HG02642 (cell line): ENCODE results near the gene PNPLA7.

Experiments
- ATAC-seq: cut with Tn5 transposase; IDR thresholded peaks from one replicate; pipeline ENCODE4 v1.9.1; 2021; ENCODE audit warnings: mild to moderate bottlenecking; ENCODE audit not compliant: unreplicated experiment, poor library complexity

The PNPLA7 gene

DNA sequence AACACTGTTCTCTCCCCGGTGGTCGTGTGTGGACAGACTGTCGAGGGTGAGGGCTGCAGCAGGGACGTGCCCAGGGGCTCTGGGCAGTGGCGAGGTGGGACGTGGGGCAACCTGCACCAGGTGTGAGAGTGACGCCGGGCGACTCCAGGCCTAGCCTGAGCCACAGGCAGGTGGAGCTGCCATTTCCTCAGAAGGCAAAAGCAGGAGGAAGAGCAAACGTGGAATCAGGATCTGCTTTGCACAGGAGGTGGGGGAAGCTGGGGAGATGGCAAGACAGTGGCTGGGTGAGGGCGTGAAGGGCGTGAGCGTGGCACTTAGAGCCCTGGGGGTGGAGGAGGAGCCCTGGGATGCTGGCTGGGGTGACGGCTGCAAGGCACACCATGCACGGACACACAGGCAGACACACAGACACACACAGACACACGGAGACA, 51.5 kb downstream of the PNPLA7 start:
- ATAC-seq = no peak

DNA sequence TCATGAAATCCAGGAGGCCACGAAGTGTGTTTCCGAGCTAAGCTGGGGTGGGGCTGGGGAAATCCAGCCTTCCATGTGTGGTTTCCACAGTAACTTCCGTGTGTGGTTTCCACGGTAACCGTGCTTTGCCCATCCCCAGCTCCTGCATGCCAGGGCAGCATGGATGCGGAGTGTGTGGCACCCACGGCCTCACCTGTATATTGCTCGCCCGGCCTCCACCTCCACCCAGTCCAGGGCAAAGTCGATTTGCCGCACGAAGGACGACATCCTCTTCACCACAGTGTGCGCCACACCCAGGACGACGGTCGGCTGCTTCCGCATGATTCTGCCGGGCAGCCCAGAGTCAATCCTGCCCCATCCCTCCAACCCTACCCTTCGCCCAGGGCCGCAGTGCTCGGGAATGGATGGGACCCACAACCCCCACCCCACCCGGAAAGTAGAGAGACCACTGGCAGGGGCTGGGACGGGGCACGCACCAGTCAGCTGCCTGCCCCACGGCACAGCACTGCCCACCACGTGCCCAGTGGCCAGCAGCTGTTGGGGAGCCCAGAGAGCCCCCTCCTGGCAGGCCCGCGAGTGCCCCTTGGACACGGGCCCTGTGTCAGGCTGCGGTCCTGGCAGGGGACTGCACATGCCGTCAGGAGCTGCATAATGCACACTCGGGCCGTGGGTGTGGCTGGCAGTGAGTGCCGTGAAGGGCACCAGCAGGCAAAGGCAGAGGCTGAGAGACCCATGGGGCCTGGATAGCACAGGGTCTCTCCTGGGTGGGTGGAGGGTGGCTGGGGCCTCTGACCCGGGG, 52.1 kb downstream of the PNPLA7 start:
- ATAC-seq = no peak

DNA sequence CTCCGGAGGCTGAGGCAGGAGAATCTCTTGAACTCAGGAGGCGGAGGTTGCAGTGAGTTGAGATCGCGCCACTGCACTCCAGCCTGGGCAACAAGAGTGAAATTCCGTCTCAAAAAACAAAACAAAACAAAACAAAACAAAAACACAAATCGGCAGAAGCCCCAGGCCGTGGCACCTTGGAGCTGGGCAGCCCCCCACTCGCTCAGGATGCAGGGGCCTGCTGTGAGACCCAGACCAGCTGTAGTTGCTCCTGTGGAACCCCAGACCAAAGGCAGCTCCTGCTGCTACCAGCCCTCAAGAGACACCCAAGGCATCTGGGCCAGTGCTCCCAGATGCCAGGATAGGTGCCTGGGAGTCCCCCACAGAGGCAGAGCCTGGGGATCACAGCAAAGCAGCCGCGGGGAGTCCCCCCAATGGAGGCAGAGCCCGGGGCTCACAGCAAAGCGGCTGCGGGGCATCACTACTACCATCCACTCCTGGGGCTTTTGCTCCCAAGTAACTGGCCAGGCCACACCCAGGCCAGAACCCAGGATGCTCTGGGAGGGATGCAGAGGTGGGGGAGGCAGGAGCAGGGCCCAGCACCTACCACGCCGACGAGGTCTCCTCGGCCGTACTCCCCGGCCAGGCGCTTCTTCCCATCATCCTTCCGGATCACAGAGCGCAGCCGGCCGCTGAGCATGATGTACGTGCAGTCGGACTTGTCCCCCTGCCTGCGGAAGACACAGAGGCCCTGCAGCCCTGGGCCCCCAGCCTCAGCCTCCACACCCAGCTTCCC, 53.4 kb downstream of the PNPLA7 start:
- no peak for ATAC-seq

DNA sequence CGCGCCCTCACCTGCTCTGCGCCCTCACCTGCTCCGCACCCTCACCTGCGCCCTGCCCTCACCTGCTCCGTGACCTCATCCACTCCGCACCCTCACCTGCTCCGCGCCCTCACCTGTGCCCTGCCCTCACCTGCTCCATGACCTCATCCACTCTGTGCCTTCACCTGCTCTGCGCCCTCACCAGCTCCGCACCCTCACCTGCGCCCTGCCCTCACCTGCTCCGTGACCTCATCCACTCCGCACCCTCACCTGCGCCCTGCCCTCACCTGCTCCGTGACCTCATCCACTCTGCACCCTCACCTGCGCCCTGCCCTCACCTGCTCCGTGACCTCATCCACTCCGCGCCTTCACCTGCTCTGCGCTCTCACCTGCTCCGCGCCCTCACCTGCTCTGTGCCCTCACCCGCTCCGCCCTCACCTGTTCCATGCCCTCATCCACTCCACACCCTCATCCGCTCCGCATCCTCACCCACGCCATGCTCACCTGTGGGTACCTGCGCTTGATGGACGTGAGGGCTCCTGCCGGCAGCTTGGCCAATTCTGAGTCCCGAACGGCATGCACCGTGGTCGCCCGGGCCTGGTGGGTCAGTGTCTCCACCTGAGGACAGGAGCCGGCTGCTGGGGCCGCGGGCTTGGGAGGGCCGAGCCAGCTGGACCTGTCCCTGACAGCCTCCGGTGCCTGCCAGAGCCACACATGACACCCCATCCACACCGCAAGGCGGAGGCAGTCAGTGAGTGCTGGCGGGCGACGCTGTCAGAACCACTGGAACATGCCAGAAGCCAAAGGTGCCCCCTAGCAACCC, 55.5 kb downstream of the PNPLA7 start:
- no peak for ATAC-seq

DNA sequence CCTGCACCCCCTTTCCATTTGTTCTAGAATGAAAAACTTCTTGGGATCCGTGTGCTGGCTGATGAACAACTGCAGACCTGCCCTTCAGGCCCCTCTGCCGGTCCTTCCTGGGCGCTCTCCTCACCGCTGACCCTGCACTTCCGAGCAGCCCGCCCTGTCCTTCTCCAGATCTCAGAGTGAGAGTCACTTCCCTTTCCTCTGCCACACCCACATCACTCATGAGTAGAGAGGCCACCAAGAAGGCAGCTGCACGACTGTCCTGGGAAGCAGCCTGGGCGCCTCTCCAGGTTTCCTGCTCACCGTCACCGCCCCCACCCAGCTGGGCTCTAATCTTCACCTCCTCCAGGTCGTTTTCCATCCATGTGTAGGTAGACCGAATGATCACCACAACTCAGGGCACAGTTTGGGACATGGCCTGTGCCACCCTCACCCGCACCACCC, 56.1 kb downstream of the PNPLA7 start:
- no peak for ATAC-seq

DNA sequence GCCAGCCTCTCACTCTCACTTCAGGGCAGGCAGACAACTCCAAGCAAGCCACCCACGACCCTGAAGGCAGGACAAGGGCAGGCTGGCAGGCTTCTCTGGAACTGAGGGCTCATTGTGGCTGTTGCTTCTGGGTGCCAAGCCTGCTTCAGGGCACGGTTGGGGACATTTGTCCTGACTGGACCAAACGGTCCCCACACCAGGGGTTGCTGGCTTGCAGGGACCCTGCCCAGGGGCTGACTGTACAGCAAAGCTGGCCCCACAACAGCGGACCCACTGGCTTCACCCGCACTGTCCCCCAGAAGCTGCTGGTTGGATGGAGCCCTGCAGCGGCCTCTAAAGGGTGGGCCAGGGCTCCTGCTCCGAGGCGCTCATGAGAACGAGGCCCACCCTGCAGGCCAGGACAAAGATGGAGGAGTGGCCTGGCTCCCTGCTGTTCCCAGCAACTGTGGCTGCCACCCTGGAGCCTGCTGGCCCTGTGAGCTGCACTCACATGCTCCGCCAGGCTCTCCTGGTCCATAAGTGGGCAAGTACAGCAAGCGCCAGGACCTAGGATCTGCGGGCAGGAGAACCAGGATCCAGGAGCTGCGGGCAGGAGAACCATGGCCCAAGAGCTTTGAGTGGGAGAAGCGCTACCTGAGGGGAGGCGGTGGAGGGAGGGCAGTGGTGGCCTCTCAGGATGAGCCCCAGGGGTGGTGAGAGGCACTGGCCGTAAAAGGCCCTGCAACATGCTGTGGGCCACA, 56.7 kb downstream of the PNPLA7 start:
- no peak for ATAC-seq

DNA sequence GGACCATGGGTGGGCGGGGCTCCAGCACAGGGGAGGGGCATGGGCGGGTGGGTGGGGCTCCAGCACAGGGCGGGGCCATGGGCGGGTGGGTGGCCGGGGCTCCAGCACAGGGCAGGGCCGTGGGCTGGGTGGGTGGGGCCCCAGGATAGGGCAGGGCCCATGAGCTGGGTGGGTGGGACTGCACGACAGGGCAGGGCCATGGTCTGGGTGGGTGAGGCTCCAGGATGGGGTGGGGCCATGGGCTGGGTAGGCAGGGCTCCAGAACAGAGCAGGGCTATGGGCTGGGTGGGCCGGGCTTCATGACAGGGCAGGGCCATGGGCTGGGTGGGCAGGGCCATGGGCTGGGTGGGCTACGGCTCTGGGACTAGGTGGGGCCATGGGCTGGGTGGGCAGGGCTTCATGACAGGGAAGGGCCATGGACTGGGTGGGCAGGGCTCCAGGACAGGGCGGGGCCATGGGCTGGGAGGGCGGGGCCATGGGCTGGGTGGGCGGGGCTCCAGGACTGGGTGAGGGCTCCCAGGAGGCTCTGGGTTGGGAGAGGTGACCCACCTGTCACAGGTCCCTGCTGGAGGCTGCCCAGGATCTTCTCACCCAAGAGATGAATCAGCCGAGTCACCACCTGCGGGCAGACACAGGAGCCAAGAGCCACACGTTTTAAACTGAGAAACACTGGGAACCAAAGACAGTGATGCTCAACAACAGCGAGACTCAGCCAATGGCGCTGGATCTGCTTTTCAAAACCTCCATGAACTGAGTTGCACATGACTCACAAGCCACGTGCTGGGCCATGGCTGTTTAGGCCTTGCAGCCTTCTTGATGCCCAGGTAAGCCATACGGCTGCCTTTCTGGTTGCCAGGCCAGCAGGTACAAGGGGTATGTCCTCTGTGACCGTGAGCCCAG, 57.5 kb downstream of the PNPLA7 start:
- no peak for ATAC-seq

DNA sequence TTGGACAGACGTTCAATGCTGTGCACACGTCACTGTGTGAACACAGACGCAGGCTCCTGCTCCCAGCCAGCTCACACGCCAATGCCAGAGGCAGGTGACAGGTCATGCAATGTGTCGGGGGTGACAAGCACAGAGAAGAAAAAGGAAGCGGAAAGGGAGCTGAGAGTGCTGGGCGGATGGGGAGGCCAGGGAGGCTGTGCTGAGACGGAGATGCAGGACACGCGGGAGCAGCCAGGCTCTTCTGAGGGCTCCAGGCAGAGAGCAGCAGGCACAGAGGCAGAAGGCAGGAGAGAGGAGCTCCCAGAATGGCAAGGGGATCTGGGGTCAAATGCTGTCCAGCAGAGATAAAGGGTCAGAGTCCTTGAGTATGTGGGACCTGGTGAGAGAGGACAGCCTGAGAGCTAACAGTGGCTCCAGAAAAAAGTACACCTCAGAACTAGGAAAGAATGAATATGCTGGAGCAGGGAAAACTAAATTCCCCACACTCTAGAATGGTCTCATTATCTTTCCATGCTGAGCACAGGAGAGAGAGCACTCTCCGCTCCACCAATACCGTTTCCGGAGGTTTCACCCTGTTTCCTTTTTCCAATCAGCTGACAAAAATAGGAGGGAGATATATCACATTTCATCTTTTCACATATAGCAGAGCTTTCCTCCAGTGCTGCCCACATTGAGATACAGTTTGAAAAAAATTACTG, 58.3 kb downstream of the PNPLA7 start:
- ATAC-seq = no peak

DNA sequence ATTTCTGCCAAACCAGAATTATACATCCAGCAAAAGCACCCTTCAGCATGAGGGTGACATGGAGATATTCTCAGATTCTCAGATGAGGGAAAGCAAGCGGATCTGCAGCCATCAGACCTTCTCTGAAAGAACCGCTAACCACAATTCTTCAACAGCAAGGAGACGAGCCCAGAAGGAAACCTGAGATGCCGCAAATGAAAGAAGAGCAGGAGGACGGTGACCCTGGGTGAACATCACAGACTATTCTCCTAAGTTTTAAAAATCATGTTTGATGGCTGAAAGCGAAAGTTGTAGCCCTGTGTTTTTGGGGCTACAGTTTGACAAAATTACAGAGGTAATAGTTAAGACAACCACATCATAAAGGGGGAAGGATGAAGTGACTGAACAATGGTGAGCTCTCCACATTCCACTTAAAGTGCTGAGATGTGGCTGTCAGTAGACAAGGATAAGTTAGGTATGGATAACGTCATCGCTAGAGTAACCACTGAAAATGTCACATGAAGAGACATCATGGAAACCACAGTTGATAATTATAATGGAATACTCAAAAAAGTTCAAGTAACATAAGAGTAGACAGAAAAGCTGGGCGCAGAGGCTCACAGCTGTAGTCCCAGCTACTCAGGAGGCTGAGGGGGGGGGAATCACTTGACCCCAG, 59.5 kb downstream of the PNPLA7 start:
- ATAC-seq = no peak

DNA sequence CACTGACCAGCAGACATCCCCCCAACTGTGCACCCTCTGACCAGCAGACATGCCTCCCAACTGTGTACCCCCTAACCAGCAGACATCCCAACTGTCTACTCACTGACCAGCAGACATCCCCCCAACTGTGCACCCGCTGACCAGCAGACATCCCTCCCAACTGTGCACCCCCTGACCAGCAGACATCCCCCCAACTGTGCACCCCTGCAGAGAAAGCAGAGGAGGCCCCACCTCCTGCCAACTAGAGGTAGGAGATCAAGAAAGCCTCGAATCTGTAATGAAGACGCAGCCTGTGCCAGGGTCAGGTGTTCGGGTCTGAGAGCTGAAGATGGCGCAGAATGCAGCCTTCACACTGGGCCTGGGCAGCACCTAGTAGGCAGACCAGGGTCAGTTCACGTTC, 61.3 kb downstream of the PNPLA7 start:
- ATAC-seq = no peak

DNA sequence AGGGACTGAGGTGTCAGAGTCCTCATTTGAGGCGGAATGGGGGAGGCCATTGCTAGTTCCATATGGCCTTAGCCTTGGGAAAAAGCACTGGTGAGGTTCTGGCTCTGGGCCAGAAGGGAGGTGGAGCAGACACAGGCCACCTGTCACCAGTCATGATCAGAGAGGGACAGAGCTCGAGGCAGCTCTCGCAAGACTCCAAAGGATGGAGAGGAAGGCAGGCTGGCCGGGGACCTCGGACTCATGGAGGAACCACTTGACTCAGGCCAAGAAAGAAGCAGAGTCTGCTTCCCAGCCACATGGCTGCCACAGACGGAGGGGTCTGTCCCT, 61.9 kb downstream of the PNPLA7 start:
- ATAC-seq = no peak

DNA sequence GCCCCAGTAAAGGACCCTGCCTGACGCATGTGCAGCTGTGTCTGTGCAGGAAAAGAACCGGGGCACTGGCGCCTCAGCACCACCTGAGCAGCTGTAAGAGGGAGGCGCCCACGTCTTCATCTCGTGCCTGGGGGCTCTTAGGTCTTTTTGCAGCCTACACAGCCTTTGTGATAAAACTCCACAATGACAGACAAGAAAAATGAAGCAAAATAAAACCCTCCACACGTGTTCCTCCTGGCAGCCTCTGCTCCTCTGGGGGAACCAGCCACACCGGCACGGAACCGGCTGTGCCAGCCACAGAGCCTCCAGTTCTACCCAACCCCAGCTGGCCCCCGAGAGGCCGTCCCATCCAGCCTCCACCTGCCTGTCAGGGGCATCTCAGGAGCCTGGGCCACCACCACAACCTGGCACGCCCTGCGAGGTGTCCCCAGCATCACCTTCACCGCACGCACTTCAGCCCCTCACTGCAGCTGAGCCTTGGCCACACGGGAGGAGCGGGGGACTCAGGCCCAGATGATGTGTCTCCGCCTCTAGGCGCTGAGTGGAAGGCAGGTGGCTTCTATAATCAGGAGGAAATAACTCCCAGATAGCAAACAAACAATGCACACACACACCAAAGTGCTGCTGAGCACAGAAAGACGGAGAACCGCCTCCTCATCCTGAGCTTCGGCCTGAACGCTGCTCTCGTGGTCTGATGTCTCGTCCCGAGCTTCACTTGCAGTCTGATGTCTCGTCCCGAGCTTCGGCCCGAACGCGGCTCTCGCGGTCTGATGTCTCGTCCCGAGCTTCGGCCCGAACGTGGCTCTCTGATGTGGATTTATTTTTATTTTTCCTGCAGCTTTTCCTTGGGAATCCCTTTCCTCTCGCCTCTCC, 62.5 kb downstream of the PNPLA7 start:
- ATAC-seq = no peak

DNA sequence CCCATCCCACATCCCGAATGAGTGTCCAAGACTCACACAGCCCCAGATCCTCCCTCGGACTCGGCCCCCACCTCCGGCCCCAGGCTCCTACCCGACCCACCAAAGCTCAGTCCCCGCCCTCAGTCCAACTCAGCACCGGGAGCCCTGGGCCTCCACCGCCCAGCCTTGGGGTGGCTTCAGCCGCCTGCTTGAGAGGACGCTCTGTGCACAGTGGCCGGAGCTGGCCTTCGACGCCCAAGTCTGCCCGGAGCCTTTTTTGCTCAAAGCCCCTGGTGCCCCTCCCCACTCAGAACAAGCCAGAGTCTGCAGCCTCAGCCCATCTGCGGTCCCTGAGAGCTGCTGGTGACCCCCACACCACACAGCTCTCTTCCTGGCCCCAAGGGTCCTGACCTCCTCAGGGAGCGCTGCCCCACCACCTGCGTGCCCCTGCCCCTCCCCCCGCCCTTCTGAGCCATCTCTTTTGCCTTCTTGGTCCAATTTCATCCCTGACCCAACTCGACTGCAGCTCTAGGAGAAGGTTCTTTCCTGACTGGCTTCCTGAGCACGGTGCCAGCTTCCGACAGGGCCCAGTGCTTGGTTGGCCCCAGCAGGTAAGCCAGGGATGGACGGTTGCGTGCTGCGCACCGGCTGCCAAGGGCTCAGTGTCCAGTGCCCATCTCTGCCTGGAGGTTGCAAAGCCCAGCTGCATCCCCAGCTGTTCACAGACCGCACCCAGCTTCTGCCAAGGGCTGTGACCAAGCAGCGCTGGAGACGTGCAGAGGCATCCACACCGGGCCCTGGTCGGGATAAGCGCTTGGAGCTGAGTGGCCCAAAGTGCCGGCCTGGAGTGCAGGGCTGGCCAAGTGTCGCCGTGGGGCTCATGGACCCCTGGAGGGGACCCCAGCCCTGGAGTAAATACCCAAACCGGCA, 63.4 kb downstream of the PNPLA7 start:
- no peak for ATAC-seq

DNA sequence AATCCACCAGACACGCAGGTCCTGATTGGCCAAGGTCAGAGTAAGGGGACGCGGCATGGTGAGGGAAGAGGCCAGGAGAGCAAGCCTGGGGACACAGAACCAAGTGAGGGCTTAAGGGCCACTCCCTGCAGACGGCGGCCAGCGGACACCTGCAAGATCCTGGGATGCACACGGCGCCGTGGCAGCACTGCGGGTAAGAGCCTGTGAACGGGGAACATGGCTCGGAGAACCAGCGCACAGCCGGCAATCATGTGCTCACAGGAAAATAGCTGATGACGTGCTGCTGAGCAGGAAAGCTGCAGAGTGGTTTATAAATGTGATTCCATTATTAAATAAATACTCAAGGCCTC, 64.1 kb downstream of the PNPLA7 start:
- no peak for ATAC-seq

DNA sequence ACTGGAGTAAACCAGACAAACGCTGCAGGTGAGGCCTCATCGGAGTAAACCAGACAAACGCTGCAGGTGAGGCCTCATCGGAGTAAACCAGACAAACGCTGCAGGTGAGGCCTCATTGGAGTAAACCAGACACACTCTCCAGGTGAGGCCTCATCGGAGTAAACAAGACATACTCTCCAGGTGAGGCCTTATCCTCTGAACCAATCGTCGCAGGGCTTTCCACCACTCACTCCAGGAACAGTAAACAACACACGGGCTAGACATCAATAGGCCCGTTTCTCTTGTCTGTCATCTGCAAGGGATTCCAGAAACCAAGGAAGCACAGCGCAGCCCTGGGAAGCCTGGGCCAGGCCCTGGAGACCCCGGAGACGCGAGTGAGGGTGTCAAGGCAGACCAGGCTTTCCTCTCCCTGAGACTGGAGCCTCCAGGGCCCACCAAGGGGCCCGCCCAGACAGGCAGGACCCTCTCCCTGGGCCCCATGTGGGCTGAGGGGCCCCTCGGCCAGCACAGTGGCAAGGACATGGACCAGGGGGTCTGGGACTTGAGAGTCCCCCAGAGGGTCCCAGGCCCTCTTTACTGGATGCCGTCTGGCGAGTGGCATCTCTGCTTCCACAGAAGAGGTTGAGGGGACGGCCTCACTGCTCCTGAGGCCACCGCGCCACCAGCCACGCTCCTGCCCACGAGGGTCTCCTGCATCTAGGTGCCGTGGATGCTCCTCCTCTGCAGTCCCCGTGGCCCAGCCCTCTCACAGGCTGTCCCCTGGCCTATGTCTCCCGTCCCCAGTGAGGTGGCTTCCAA, 64.7 kb downstream of the PNPLA7 start:
- ATAC-seq = no peak
